GM23338 (cell line): ENCODE data around the gene SLC16A2. TPM values are rescaled to one million over a fixed set of nuclear protein-coding genes. Genes with fewer than 3 reads are reported as not detected.

Experiments
- ATAC-seq: fragments of 200-7000 bp; cut with Tn5 transposase; 3 replicates; pipeline ENCODE4 v1.9.1; 2020
- DNase-seq: peaks from one replicate; pipeline ENCODE4 v3.0.0-alpha.2; 2015; ENCODE audit warnings: low spot score
- H2AFZ ChIP-seq: fragments of 200-600 bp; sonication (generic); 2 replicates; pipeline ENCODE4 v1.8.0; 2016; ENCODE audit warnings: antibody characterized with exemption, mild to moderate bottlenecking, moderate library complexity
- H3F3A ChIP-seq: fragments of 200-600 bp; sonication (generic); replicated peaks from 2 replicates; pipeline ENCODE4 v1.8.0; 2017; ENCODE audit warnings: antibody characterized with exemption, mixed run types, low read depth
- H3K27ac ChIP-seq: fragments of 200-600 bp; sonication (generic); 2 replicates; pipeline ENCODE4 v1.6.1; 2016; ENCODE audit warnings: low read depth
- H3K27me3 ChIP-seq: fragments of 200-600 bp; sonication (generic); 2 replicates; pipeline ENCODE4 v1.8.0; 2016; ENCODE audit warnings: mild to moderate bottlenecking, mixed run types, moderate library complexity; ENCODE audit not compliant: insufficient read depth
- H3K36me3 ChIP-seq: fragments of 200-600 bp; sonication (generic); 2 replicates; pipeline ENCODE4 v1.8.0; 2016; ENCODE audit warnings: mild to moderate bottlenecking; ENCODE audit not compliant: insufficient read depth
- H3K4me1 ChIP-seq: fragments of 200-600 bp; sonication (generic); 2 replicates; pipeline ENCODE4 v1.8.0; 2016; ENCODE audit warnings: mild to moderate bottlenecking, moderate library complexity; ENCODE audit not compliant: insufficient read depth
- H3K4me2 ChIP-seq: fragments of 200-600 bp; sonication (generic); 2 replicates; pipeline ENCODE4 v1.7.1; 2017; ENCODE audit warnings: mixed run types
- H3K4me3 ChIP-seq: fragments of 200-600 bp; sonication (generic); 2 replicates; pipeline ENCODE4 v1.6.1; 2016; ENCODE audit warnings: mixed run types
- H3K79me2 ChIP-seq: fragments of 200-600 bp; sonication (generic); replicated peaks from 2 replicates; pipeline ENCODE4 v1.8.0; 2017; ENCODE audit warnings: mild to moderate bottlenecking; ENCODE audit not compliant: insufficient read depth
- H3K9me2 ChIP-seq: fragments of 200-600 bp; sonication (generic); 2 replicates; pipeline ENCODE4 v1.8.0; 2017; ENCODE audit not compliant: insufficient read depth
- H4K20me1 ChIP-seq: fragments of 200-600 bp; sonication (generic); replicated peaks from 2 replicates; pipeline ENCODE4 v1.8.0; 2017; ENCODE audit warnings: mild to moderate bottlenecking; ENCODE audit not compliant: insufficient read depth
- H3K27ac Mint-ChIP-seq: 2 replicates; pipeline ENCODE4 v1.8.0; 2020; ENCODE audit warnings: inconsistent platforms, mild to moderate bottlenecking, moderate library complexity, mixed read lengths
- H3K27me3 Mint-ChIP-seq: 3 replicates; pipeline ENCODE4 v1.8.0; 2022; ENCODE audit warnings: low read depth, mild to moderate bottlenecking, moderate library complexity, mixed read lengths, inconsistent platforms; ENCODE audit not compliant: insufficient read depth, poor library complexity
- H3K36me3 Mint-ChIP-seq: 3 replicates; pipeline ENCODE4 v1.8.0; 2021; ENCODE audit warnings: low read depth, mild to moderate bottlenecking, inconsistent platforms, moderate library complexity, mixed read lengths
- H3K4me1 Mint-ChIP-seq: 3 replicates; pipeline ENCODE4 v1.8.0; 2020; ENCODE audit warnings: mild to moderate bottlenecking, inconsistent platforms, mixed read lengths
- H3K4me3 Mint-ChIP-seq: 3 replicates; pipeline ENCODE4 v1.8.0; 2021; ENCODE audit warnings: moderate library complexity, mild to moderate bottlenecking, inconsistent platforms, mixed read lengths
- H3K9me3 Mint-ChIP-seq: 3 replicates; pipeline ENCODE4 v1.8.0; 2020; ENCODE audit warnings: moderate library complexity, mild to moderate bottlenecking, inconsistent platforms, mixed read lengths
- CTCF ChIP-seq, 2 experiments: fragments of 200-600 bp in 1 of 2; sonication (generic) in 1 of 2; conservative IDR thresholded peaks; 2 replicates each; pipeline versions ENCODE4 v1.5.1 to v1.6.1; 2016 to 2017; ENCODE audit warnings: antibody characterized with exemption in 2 of 2, low read depth in 2 of 2, mild to moderate bottlenecking in 2 of 2, moderate library complexity in 1 of 2
- ETS1 ChIP-seq: IDR thresholded peaks from 2 replicates; pipeline ENCODE4 v1.6.1; 2016; ENCODE audit warnings: antibody characterized with exemption
- EZH2 ChIP-seq: fragments of 200-600 bp; sonication (generic); IDR thresholded peaks from one replicate; pipeline ENCODE4 v1.8.0; 2017; ENCODE audit warnings: antibody characterized with exemption, mild to moderate bottlenecking, low read depth; ENCODE audit not compliant: unreplicated experiment
- EZH2phosphoT487 ChIP-seq: fragments of 200-600 bp; sonication (generic); IDR thresholded peaks from one replicate; pipeline ENCODE4 v1.8.1; 2018; ENCODE audit warnings: antibody characterized with exemption; ENCODE audit not compliant: unreplicated experiment
- JUNB ChIP-seq: IDR thresholded peaks from one replicate; pipeline ENCODE4 v1.6.1; 2016; ENCODE audit warnings: antibody characterized with exemption; ENCODE audit not compliant: unreplicated experiment
- NANOG ChIP-seq: IDR thresholded peaks from 2 replicates; pipeline ENCODE4 v1.6.1; 2016; ENCODE audit warnings: antibody characterized with exemption, borderline replicate concordance
- POLR2AphosphoS5 ChIP-seq: IDR thresholded peaks from 2 replicates; pipeline ENCODE4 v1.6.1; 2016; ENCODE audit warnings: antibody characterized with exemption, low read depth
- STAT1 ChIP-seq: IDR thresholded peaks from one replicate; pipeline ENCODE4 v1.6.1; 2016; ENCODE audit warnings: antibody characterized with exemption; ENCODE audit not compliant: unreplicated experiment
- ZNF331 ChIP-seq: fragments of 250-450 bp; sonication (Bioruptor Pico); IDR thresholded peaks from 2 replicates; pipeline ENCODE4 v1.5.0; 2020; ENCODE audit warnings: low read depth, mild to moderate bottlenecking, moderate library complexity
- polyA plus RNA-seq: library from polyadenylated mRNA; unstranded; fragments of >200 nt; fragmentation: Nextera tagmentation; extraction: Ambion mirVana; gene quantifications from 2 replicates; pipeline ENCODE4 v1.2.1, GENCODE V29; 2016
- total RNA-seq: library from RNA; depleted of rRNA; stranded (reverse); fragments of >200 nt; shearing (Covaris generic); gene quantifications from 2 replicates; pipeline ENCODE4 v1.2.3, GENCODE V29; 2014
- TF ChIP-seq, protein P1 (sequence below): IDR thresholded peaks from one replicate; pipeline ENCODE4 v1.6.1; 2018; ENCODE audit warnings: antibody characterized with exemption; ENCODE audit not compliant: unreplicated experiment

The SLC16A2 gene
- total and polyA plus RNA-seq, 2 experiments from 2014 or later = 11.1 to 27.9 TPM

DNA sequence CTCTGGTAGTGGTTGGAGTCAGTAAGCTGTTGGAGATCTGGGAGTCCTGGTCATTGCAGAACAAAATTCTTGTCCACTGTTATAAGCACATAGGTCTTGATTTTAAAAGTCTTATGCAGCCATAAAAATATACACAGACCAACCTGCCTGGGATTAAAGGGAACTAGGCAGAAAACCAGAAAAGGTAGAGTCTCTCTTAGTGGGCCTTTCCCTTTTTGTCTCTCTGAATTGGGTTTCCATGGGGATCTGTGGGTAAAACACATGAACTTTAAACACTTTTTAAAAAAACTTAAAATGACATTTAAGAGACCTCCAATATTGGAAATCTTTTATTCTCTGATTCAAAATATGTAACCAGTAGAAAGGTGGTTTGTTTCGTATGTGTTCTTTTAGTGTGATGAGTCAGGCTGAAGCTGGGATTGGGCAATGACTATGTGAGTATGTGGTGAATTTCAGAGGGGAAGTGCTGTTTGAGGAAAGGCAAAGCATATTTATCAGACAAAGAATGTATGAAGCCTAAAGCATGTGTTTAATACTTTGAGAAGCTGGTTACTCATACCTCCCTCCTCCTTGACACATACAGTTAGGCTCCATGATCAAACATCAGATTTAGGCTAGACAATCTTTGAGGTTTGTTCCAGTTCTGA lies 29.6 kb downstream of the SLC16A2 start:
- TF ChIP-seq ZNF331 (CRISPR knock-in tag) = no peak
- no peak for TF ChIP-seq EZH2phosphoT487
- TF ChIP-seq NANOG = no peak
- no peak for TF ChIP-seq JUNB
- no peak for TF ChIP-seq POLR2AphosphoS5
- no peak for TF ChIP-seq CTCF (conservative IDR thresholded peaks at IDR 0.05; ENCODE audit: low read depth in 2 of 2)
- no peak for TF ChIP-seq STAT1
- TF ChIP-seq EZH2 = no peak
- TF ChIP-seq ETS1 = no peak
- Histone ChIP-seq H3K9me2 (no peaks in the 10 kb centered on the region), H3K4me3 (no peak overlapping the region), H3K36me3 (no peaks in the 10 kb centered on the region), H3K27me3 (no peaks in the 10 kb centered on the region), H3K27ac (no peak overlapping the region), H3K79me2 (no peaks in the 10 kb centered on the region), H3K4me1 (no peaks in the 10 kb centered on the region), H3K4me2 (no peak overlapping the region), H4K20me1 (no peaks in the 10 kb centered on the region), H2AFZ (no peak overlapping the region), H3F3A (no peaks in the 10 kb centered on the region)
- Mint-ChIP-seq H3K9me3 (no peaks in the 10 kb centered on the region), H3K36me3 (no peaks in the 10 kb centered on the region; the same call in 2 of the 3 replicates), H3K4me3 (no peak overlapping the region), H3K27me3 (peaks cover 6% of the 10 kb centered on the region), H3K27ac (no peak overlapping the region), H3K4me1 (peaks cover 5% of the 10 kb centered on the region; the same call in 1 of the 3 replicates)
- ATAC-seq (no peak), DNase-seq (no peak)

- no peak overlapping the region for H3K4me3 Mint-ChIP-seq
- no peak overlapping the region for H3K27ac Mint-ChIP-seq
- H3K4me1 Mint-ChIP-seq = peaks cover 5% of the 10 kb centered on the region; the same call in 1 of the 3 replicates
- no peaks in the 10 kb centered on the region for H3F3A ChIP-seq
- H3K27ac ChIP-seq = no peak overlapping the region
- H3K27me3 Mint-ChIP-seq = peaks cover 6% of the 10 kb centered on the region
- no peaks in the 10 kb centered on the region for H3K36me3 ChIP-seq
- no peaks in the 10 kb centered on the region for H3K27me3 ChIP-seq
- H2AFZ ChIP-seq = no peak overlapping the region
- no peaks in the 10 kb centered on the region for H3K79me2 ChIP-seq
- no peak overlapping the region for H3K4me3 ChIP-seq
- no peak for DNase-seq
- H3K4me2 ChIP-seq = no peak overlapping the region
- no peaks in the 10 kb centered on the region for H3K4me1 ChIP-seq
- H3K9me3 Mint-ChIP-seq = no peaks in the 10 kb centered on the region
- H3K9me2 ChIP-seq = no peaks in the 10 kb centered on the region
- no peaks in the 10 kb centered on the region for H4K20me1 ChIP-seq
- H3K36me3 Mint-ChIP-seq = no peaks in the 10 kb centered on the region; the same call in 2 of the 3 replicates
- ATAC-seq = no peak
- TF ChIP-seq, protein P1, sequence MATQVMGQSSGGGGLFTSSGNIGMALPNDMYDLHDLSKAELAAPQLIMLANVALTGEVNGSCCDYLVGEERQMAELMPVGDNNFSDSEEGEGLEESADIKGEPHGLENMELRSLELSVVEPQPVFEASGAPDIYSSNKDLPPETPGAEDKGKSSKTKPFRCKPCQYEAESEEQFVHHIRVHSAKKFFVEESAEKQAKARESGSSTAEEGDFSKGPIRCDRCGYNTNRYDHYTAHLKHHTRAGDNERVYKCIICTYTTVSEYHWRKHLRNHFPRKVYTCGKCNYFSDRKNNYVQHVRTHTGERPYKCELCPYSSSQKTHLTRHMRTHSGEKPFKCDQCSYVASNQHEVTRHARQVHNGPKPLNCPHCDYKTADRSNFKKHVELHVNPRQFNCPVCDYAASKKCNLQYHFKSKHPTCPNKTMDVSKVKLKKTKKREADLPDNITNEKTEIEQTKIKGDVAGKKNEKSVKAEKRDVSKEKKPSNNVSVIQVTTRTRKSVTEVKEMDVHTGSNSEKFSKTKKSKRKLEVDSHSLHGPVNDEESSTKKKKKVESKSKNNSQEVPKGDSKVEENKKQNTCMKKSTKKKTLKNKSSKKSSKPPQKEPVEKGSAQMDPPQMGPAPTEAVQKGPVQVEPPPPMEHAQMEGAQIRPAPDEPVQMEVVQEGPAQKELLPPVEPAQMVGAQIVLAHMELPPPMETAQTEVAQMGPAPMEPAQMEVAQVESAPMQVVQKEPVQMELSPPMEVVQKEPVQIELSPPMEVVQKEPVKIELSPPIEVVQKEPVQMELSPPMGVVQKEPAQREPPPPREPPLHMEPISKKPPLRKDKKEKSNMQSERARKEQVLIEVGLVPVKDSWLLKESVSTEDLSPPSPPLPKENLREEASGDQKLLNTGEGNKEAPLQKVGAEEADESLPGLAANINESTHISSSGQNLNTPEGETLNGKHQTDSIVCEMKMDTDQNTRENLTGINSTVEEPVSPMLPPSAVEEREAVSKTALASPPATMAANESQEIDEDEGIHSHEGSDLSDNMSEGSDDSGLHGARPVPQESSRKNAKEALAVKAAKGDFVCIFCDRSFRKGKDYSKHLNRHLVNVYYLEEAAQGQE = no peak
Measured at GRCh38 chrX:74451450-74452198, 30.3 kb downstream of the SLC16A2 start.
